Mucosa of descending colon (tissue), 3 donors: ENCODE data around the gene OR10R2. TPM values are rescaled to one million over a fixed set of nuclear protein-coding genes. Genes with fewer than 3 reads are reported as not detected.

Experiments used
- ATAC-seq: fragments of 200-7000 bp; cut with Tn5 transposase; one replicate; pipeline ENCODE4 v1.9.1; 2020; ENCODE audit warnings: mild to moderate bottlenecking, moderate library complexity
- DNase-seq, 3 donors: peaks; one replicate each; pipeline ENCODE4 v3.0.0-alpha.2; 2020
- H3K36me3 ChIP-seq: fragments of 200-600 bp; one replicate; pipeline ENCODE4 v1.8.0; 2021; ENCODE audit warnings: low read depth, mild to moderate bottlenecking
- H3K4me1 ChIP-seq: fragments of 200-600 bp; one replicate; pipeline ENCODE4 v1.8.0; 2021; ENCODE audit warnings: low read depth, mild to moderate bottlenecking
- H3K4me3 ChIP-seq: fragments of 200-600 bp; one replicate; pipeline ENCODE4 v1.8.0; 2021; ENCODE audit warnings: mild to moderate bottlenecking
- H3K9me3 ChIP-seq: fragments of 200-600 bp; one replicate; pipeline ENCODE4 v1.8.0; 2021; ENCODE audit warnings: mild to moderate bottlenecking
- CTCF ChIP-seq: fragments of 200-600 bp; IDR thresholded peaks from one replicate; pipeline ENCODE4 v1.8.0; 2022; ENCODE audit warnings: antibody characterized with exemption, mild to moderate bottlenecking
- intact Hi-C, 2 donors: fragments of 100-400 bp; cut with DNase I in 1 of 2; cut with micrococcal nuclease in 1 of 2; formaldehyde crosslinking; loops; one replicate each; pipeline versions ENCODE4 v1.11.0 to v1.11.1; 2022; cut with DNase I, micrococcal nuclease
- total RNA-seq, 3 donors: library from RNA; stranded (reverse); fragmentation: NEBNext Ultra II Directional in 2 of 3; extraction: Animal tissue kit (Norgen Biotek cat#: 25700) in 2 of 3; gene quantifications; one replicate each; pipeline versions ENCODE4 v1.2.1 to v1.2.4, GENCODE V29; 2021 to 2023
- donor health status: DM: no; HTN: no; CAD: no; lungs with moderate emphysema.
- donor health status: DM: no; HTN: no; CAD: no.
- donor health status: DM: no; HTN: yes; CAD: no.

Gene OR10R2
- total RNA-seq, 3 donors from 2014 or later = not detected

GRCh38 chr1:158509471-158510156 is 37.6 kb downstream of the OR10R2 start:
- Histone ChIP-seq H3K4me3 (no peak overlapping the region), H3K9me3 (no peaks in the 10 kb centered on the region), H3K4me1 (no peaks in the 10 kb centered on the region), H3K36me3 (no peaks in the 10 kb centered on the region)
- intact Hi-C loops = no loop called here
- DNase-seq (no peak), ATAC-seq (no peak)
- TF ChIP-seq CTCF = no peak

- Histone ChIP-seq H3K4me3 (no peak overlapping the region), H3K9me3 (no peaks in the 10 kb centered on the region), H3K36me3 (no peaks in the 10 kb centered on the region), H3K4me1 (no peaks in the 10 kb centered on the region)
- DNase-seq (no peak), ATAC-seq (no peak)
- intact Hi-C loops = no loop called here
- TF ChIP-seq CTCF = no peak
Observed at GRCh38 chr1:158516966-158517365, 44.9 kb downstream of the OR10R2 start.

GRCh38 chr1:158520021-158520420 is 48.0 kb downstream of the OR10R2 start:
- Histone ChIP-seq H3K4me1 (no peaks in the 10 kb centered on the region), H3K9me3 (no peaks in the 10 kb centered on the region), H3K4me3 (no peak overlapping the region), H3K36me3 (no peaks in the 10 kb centered on the region)
- DNase-seq (no peak), ATAC-seq (no peak)
- intact Hi-C loops = no loop called here
- no peak for TF ChIP-seq CTCF

DNA sequence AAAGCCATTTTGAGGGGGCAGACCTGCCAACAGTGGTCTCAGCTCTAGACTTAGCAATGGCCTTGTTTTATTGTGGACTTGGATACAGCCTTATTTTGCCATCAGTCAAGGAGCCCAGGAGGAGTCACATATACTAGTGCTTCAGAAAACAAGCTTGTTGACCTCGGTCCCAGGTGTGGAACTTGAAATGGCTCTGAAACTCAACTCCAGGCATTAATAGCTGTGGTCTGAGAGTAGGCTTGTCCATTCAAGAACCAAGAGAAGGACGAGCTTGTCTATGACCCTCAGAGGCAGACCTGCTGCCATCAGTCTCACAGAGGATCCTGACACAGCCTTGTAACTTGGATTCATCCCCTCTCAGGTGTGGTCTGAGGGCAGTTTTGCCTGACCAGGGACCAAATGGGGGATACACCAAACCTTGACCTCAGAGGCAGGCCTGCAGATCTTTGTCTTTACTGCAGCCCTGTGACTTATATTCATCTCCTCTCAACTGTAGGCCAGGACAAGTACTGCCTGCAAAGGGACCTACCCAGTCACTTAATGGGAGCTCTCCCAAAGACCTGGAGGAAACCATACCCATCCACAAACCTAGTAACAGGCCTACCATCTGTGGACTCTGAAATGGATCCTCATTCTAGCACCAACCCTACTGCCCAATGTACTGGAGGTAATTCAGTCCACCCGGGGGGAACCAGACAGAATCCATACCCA is 49.1 kb downstream of the OR10R2 start:
- DNase-seq (no peak), ATAC-seq (no peak)
- Histone ChIP-seq H3K36me3 (no peaks in the 10 kb centered on the region), H3K9me3 (no peaks in the 10 kb centered on the region), H3K4me1 (no peaks in the 10 kb centered on the region), H3K4me3 (no peak overlapping the region)
- intact Hi-C loops = no loop called here
- no peak for TF ChIP-seq CTCF

GRCh38 chr1:158521666-158522058 is 49.6 kb downstream of the OR10R2 start:
- Histone ChIP-seq H3K4me3 (no peak overlapping the region), H3K9me3 (no peaks in the 10 kb centered on the region), H3K36me3 (no peaks in the 10 kb centered on the region), H3K4me1 (no peaks in the 10 kb centered on the region)
- intact Hi-C loops = no loop called here
- ATAC-seq (no peak), DNase-seq (no peak)
- no peak for TF ChIP-seq CTCF
